ENCODE results near the gene FETUB.

DNA sequence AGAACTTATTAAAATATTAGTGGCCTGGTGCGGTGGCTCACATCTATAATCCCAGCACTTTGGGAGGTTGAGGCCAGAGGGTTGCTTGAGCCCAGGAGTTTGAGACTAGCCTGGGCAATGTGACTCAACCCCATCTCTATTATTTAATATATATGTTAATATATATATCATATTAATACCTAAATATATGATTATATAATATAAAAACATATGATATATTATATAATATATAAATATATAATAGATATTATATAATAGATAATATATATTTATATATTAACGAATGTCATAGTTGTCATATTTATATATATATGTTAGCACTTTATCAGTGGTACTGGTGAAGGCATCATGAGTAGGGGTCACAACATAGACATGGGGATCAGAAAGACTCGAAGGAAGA lies 30.9 kb downstream of the FETUB start:
- TF ChIP-seq, protein P1, sequence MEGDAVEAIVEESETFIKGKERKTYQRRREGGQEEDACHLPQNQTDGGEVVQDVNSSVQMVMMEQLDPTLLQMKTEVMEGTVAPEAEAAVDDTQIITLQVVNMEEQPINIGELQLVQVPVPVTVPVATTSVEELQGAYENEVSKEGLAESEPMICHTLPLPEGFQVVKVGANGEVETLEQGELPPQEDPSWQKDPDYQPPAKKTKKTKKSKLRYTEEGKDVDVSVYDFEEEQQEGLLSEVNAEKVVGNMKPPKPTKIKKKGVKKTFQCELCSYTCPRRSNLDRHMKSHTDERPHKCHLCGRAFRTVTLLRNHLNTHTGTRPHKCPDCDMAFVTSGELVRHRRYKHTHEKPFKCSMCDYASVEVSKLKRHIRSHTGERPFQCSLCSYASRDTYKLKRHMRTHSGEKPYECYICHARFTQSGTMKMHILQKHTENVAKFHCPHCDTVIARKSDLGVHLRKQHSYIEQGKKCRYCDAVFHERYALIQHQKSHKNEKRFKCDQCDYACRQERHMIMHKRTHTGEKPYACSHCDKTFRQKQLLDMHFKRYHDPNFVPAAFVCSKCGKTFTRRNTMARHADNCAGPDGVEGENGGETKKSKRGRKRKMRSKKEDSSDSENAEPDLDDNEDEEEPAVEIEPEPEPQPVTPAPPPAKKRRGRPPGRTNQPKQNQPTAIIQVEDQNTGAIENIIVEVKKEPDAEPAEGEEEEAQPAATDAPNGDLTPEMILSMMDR (conservative IDR thresholded peaks at IDR 0.05; ENCODE audit: low read depth, low read length) = no peak
- TF ChIP-seq EZH2 (IDR thresholded peaks at IDR 0.05; ENCODE audit: low read length, unreplicated experiment) (no peak), EZH2phosphoT487 (IDR thresholded peaks at IDR 0.05; ENCODE audit: borderline replicate concordance, low read length) (no peak)

Measured in PC-3 (cell line).